DMS79 (cell line): ENCODE data around the gene GLDN.
"Not testable (repeated sequence)": the region's sequence is repeated elsewhere in the genome, so short reads cannot be mapped to it uniquely, and the experiment has no call there.

Experiments
- DNase-seq: peaks from one replicate; lab custom pipeline; 2025; lab: John Stamatoyannopoulos, UW

GLDN gene

DNA sequence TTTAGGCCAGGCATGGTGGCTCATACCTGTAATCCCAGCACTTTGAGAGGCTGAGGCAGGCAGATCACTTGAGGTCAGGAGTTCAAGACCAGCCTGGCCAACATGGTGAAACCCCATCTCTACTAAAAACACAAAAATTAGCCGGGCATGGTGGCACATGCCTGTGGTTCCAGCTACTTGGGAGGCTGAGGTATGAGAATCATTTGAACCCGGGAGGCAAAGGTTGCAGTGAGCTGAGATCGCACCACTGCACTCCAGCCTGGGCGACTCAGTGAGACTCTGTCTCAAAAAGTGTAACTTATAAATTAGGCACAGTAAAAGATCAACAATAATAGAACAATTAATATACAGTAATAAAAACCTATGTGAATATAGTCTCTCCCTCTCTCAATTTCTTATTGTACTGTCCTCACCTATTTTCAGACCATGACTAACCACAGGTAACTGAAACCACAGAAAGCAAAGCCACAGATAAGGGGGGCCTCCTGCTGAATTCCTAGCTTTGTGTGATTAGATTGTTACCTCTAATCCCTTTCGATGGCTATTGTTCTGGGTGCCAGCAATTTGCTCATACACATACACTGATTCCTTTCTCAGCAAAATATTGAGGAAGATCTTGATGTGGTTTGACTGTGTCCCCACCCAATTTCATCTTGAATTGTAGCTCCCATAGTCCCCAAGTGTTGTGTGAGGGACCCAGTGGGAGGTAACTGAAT, 104.7 kb downstream of the GLDN start:
- not testable (repeated sequence) for DNase-seq

DNA sequence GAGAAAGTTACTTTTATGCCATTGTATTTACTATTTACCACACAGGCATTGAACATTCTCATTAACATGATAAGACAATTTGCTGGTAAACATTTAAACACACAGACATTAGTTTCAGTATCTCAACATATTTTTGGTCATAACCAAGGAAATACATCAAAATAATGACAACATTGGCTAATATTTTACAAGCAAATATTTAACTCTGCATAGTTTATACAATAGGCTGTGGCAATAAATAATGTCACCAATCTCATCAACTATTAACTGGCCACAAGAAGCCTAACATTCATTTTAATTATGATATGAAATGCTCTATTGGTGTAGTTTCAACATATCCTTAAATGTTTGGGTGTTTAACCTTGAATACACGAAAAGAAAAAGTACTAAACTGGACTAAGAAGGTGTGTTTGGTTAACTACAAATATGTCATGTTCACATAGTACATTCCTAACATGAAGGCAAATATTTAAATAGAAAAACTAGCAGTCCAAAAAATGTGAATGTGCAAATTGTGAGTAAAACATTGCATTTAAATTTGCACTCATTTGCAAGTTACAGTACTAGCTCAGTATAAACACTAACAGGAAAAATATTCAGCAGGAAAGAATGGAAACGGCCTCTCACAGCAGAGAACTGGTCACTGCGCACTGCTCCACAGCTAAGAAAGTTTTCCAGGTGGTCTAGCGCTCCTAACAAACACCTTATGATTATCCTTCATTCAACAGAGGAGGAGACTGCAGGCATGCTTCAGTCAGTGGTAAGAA, 106.6 kb downstream of the GLDN start:
- no peak for DNase-seq

DNA sequence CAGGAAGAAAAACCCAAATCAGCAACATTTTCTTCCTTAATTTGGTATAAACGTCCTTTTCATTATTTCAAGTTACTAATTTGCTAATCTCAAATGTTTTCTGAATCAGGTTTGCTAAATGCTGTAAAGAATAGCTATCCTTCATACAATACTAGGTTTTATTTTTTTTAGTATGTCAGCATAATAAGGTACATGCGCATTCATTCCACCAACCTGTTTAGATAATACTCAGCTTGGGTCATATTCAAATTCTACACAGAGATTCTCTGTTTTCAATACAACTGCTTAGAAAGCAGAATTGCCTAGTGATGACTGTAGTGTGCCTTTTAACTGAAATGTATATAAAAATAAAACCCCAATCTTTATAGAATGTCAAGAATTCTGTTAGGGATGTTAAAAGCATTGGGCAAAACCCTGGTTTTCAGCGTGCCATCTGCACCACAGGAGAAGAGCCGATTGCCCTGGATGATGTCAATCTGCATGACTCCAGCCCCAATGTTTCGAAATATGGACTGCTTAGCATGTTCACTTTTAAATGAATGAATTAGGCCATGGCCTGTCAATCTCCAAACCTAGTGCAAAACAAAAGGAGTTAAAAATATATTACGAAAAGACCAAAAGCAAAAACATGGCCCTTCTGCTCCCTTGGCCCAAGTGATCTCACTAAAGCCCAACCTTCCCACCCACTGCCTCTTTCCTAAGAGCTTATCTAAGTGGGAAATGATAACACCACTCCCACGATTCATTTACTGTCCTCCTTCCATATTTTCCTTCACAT, 107.4 kb downstream of the GLDN start:
- DNase-seq = no peak

DNA sequence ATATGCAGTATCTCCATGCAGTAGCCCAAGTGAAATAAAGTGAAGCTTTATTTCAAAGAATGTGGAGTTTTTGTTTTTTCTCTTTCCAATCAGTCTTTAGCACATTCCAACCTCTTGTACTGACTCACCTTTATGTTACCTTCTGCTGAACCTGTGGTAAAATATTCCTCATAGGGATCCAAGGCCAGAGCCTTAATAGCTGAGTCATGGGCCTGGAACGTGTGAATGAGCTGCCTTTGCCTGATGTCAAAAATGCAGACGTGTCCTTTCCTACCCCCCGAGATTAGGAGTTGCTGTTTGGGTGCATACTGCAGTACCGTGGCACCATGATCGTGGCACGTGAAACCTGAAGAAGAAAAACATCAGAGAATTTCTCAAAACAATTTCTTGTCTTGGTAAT, 108.5 kb downstream of the GLDN start:
- DNase-seq = no peak
